HepG2 (cell line): ENCODE results near the gene BRD8.

Experiments
- ATF6 ChIP-seq: sonication (generic); formaldehyde crosslinking; conservative IDR thresholded peaks from 2 replicates; pipeline ENCODE4 v1.4.0; 2020; ENCODE audit warnings: missing genetic modification reagents
- DMAP1 ChIP-seq: IDR thresholded peaks from 2 replicates; pipeline ENCODE4 v1.6.1; 2016
- FIP1L1 ChIP-seq: fragments of 200-400 bp; formaldehyde crosslinking; IDR thresholded peaks from 2 replicates; pipeline ENCODE4 v1.6.1; 2018; ENCODE audit warnings: low read depth, mild to moderate bottlenecking, low read length, moderate library complexity, borderline replicate concordance; ENCODE audit not compliant: insufficient read depth
- FOSL1 ChIP-seq: sonication (generic); formaldehyde crosslinking; IDR thresholded peaks from 2 replicates; pipeline ENCODE4 v1.9.0; 2021; ENCODE audit warnings: missing genetic modification reagents, borderline replicate concordance
- MAFG ChIP-seq: sonication (generic); formaldehyde crosslinking; IDR thresholded peaks from 2 replicates; pipeline ENCODE4 v1.5.1; 2020; ENCODE audit warnings: mild to moderate bottlenecking, missing genetic modification reagents
- USF2 ChIP-seq, 2 experiments: sonication (generic) in 1 of 2; formaldehyde crosslinking in 1 of 2; IDR thresholded peaks; 2 replicates each; pipeline versions ENCODE4 v1.5.1 to v1.6.1; 2011 to 2020; ENCODE audit warnings: borderline replicate concordance in 1 of 2, low read depth in 1 of 2, low read length in 1 of 2, mild to moderate bottlenecking in 1 of 2, missing genetic modification reagents in 1 of 2, moderate library complexity in 1 of 2
- YY1 ChIP-seq: IDR thresholded peaks from 2 replicates; pipeline ENCODE4 v1.6.1; 2011; ENCODE audit warnings: low read length, low read depth, moderate library complexity, mild to moderate bottlenecking; ENCODE audit not compliant: insufficient read depth, insufficient replicate concordance
- ZNF83 ChIP-seq: sonication (generic); formaldehyde crosslinking; IDR thresholded peaks from 2 replicates; pipeline ENCODE4 v1.4.0; 2020; ENCODE audit warnings: missing genetic modification reagents, mild to moderate bottlenecking, borderline replicate concordance

GRCh38 chr5:138148811-138149210 is 29.6 kb downstream of the BRD8 start:
- no peak for TF ChIP-seq ZNF83 (CRISPR knock-in tag)
- TF ChIP-seq MAFG (CRISPR knock-in tag): no peak
- no peak for TF ChIP-seq DMAP1
- TF ChIP-seq FIP1L1: no peak
- TF ChIP-seq USF2 (IDR thresholded peaks at IDR 0.05; ENCODE audit: low read depth, low read length): no peak
- TF ChIP-seq USF2 (CRISPR knock-in tag; IDR thresholded peaks at IDR 0.05; ENCODE audit: borderline replicate concordance): no peak
- no peak for TF ChIP-seq FOSL1 (CRISPR knock-in tag)
- TF ChIP-seq YY1: no peak
- no peak for TF ChIP-seq ATF6
